K562 (cell line): ENCODE measurements around the gene RPL15. TPM values are rescaled to one million over a fixed set of nuclear protein-coding genes. Genes with fewer than 3 reads are reported as not detected.
"Not testable (repeated sequence)": the region's sequence is repeated elsewhere in the genome, so short reads cannot be mapped to it uniquely, and the experiment has no call there.

Source experiments
- ATAC-seq: fragments of 200-7000 bp; cut with Tn5 transposase; 3 replicates; pipeline ENCODE4 v1.9.1; 2020; ENCODE audit warnings: moderate library complexity
- BruUV-seq: library from RNA; stranded (reverse); fragments of 400-500 nt; replicated peaks from 2 replicates; lab custom pipeline; 2021; lab: Mats Ljungman, UMichigan
- CTCF ChIA-PET: fragments of 300-600 bp; formaldehyde crosslinking; extraction: SDS; loops from one replicate; lab custom pipeline; 2021; ENCODE audit warnings: low intra/inter-chr PET ratio; lab: Yijun Ruan, JAX
- POLR2A ChIA-PET: fragments of 300-600, 350-650 bp; sonication (Branson Sonifier 250); formaldehyde crosslinking; extraction: SDS; loops from one replicate; lab custom pipeline; 2021; ENCODE audit warnings: antibody characterized with exemption, inconsistent platforms; lab: Yijun Ruan, JAX
- DNase-seq, 4 experiments: peaks; one replicate each; pipeline versions ENCODE4 v3.0.0 to v3.0.0-alpha.2; 2011 to 2018; ENCODE audit warnings: low spot score in 3 of 4, mixed read lengths in 3 of 4; ENCODE audit errors: extremely low read depth in 1 of 4
- FAIRE-seq: peaks from 2 replicates; lab custom pipeline; 2011; peaks lifted over from hg19 to GRCh38; lab: Jason Lieb, UNC
- H2AFZ ChIP-seq: 2 replicates; pipeline ENCODE4 v1.6.0; 2011; ENCODE audit warnings: low read depth, low read length, control low read depth, inconsistent platforms
- H3K27ac ChIP-seq: fragments of 200-600 bp; 3 replicates; pipeline ENCODE4 v1.8.0; 2011; ENCODE audit warnings: low read depth, mild to moderate bottlenecking, control low read depth, inconsistent platforms, low read length, moderate library complexity, mixed read lengths; ENCODE audit errors: extremely low read depth
- H3K27me3 ChIP-seq, 2 experiments: fragments of 300-600 bp in 1 of 2; 2 replicates in 1 of 2; 3 replicates in 1 of 2; pipeline versions ENCODE4 v1.6.0 to v1.8.0; 2011; ENCODE audit warnings: inconsistent platforms in 2 of 2, low read length in 2 of 2, mild to moderate bottlenecking in 1 of 2, mixed read lengths in 1 of 2, moderate library complexity in 1 of 2; ENCODE audit not compliant: control insufficient read depth in 2 of 2, insufficient read depth in 2 of 2
- H3K36me3 ChIP-seq: fragments of 300-600 bp; 3 replicates; pipeline ENCODE4 v1.8.0; 2011; ENCODE audit warnings: mild to moderate bottlenecking, low read length, inconsistent platforms; ENCODE audit not compliant: control insufficient read depth, insufficient read depth
- H3K4me1 ChIP-seq, 2 experiments: fragments of 200-600 bp in 1 of 2; replicated peaks in 1 of 2; 2 replicates in 1 of 2; 3 replicates in 1 of 2; pipeline versions ENCODE4 v1.5.1 to v1.8.0; 2011; ENCODE audit warnings: inconsistent platforms in 2 of 2, low read length in 2 of 2, mild to moderate bottlenecking in 1 of 2, mixed read lengths in 1 of 2, moderate library complexity in 1 of 2; ENCODE audit not compliant: control insufficient read depth in 2 of 2, insufficient read depth in 2 of 2
- H3K4me2 ChIP-seq: 2 replicates; pipeline ENCODE4 v1.6.1; 2011; ENCODE audit warnings: low read length, control low read depth, inconsistent platforms, mixed read lengths; ENCODE audit not compliant: insufficient read depth
- H3K4me3 ChIP-seq: fragments of 200-600 bp; sonication (generic), shearing (Covaris generic); 2 replicates; pipeline ENCODE4 v1.5.1; 2016; ENCODE audit warnings: control low read depth, inconsistent platforms
- H3K79me2 ChIP-seq: fragments of 200-600 bp; 3 replicates; pipeline ENCODE4 v1.8.0; 2011; ENCODE audit warnings: low read length, inconsistent platforms; ENCODE audit not compliant: control insufficient read depth, insufficient read depth
- H3K9ac ChIP-seq, 2 experiments: 2 replicates each; pipeline versions ENCODE4 v1.6.0 to v1.6.1; 2011; ENCODE audit warnings: low read depth in 2 of 2, low read length in 2 of 2, control low read depth in 1 of 2, inconsistent platforms in 1 of 2, mild to moderate bottlenecking in 1 of 2, mixed read lengths in 1 of 2; ENCODE audit not compliant: insufficient read depth in 1 of 2
- H3K9me1 ChIP-seq: one replicate; pipeline ENCODE4 v1.6.0; 2011; ENCODE audit warnings: inconsistent platforms, mild to moderate bottlenecking, low read length, moderate library complexity; ENCODE audit not compliant: control insufficient read depth, insufficient read depth
- H3K9me3 ChIP-seq: replicated peaks from 2 replicates; pipeline ENCODE4 v1.5.1; 2011; ENCODE audit warnings: low read depth, low read length, inconsistent platforms; ENCODE audit not compliant: control insufficient read depth, insufficient read depth
- H4K20me1 ChIP-seq: replicated peaks from 2 replicates; pipeline ENCODE4 v1.6.1; 2011; ENCODE audit warnings: low read length, inconsistent platforms, mixed read lengths; ENCODE audit not compliant: control insufficient read depth, insufficient read depth
- NELFE ChIP-seq: IDR thresholded peaks from 2 replicates; pipeline ENCODE4 v1.6.1; 2011; ENCODE audit warnings: mild to moderate bottlenecking; ENCODE audit not compliant: insufficient read depth, insufficient read length
- POLR2B ChIP-seq: fragments of 450-650 bp; IDR thresholded peaks from 2 replicates; pipeline ENCODE4 v1.6.1; 2018; ENCODE audit warnings: low read depth; ENCODE audit not compliant: partially characterized antibody
- WGBS: fragments of 100-300 bp; shearing (Covaris generic); methylation state at CpG from one replicate; pipeline ENCODE4 v1.1.6; 2016; ENCODE audit warnings: low coverage, mixed read lengths; ENCODE audit not compliant: insufficient coverage; ENCODE audit errors: missing lambda C conversion rate; 5-methylcytosine and 5-hydroxymethylcytosine counted together
- in situ Hi-C: fragments of 300-500 bp; cut with MboI; formaldehyde crosslinking; loops from 4 replicates; pipeline ENCODE4 v1.15.0; 2018; ENCODE audit warnings: inconsistent platforms, mixed read lengths
- intact Hi-C: fragments of 100-400 bp; cut with micrococcal nuclease; formaldehyde crosslinking; loops from 2 replicates; pipeline ENCODE4 v1.14.2; 2022
- polyA plus RNA-seq, 8 experiments: library from polyadenylated mRNA; depleted of rRNA in 4 of 8; stranded (reverse) in 5 of 8; unstranded in 3 of 8; fragments of >200 nt; fragmentation: Nextera tagmentation in 2 of 8; fragmentation: Illumina TruSeq in 1 of 8; extraction: Ambion mirVana in 2 of 8; extraction: Trizol in 1 of 8; gene quantifications; 2 replicates each; pipeline versions ENCODE4 v1.2.1 to v1.2.3, GENCODE V29; 2011 to 2014; ENCODE audit warnings: inconsistent platforms in 1 of 8, missing spikeins in 1 of 8
- total RNA-seq, 7 experiments: library from RNA; depleted of rRNA in 6 of 7; stranded (reverse); fragments of >200 nt in 6 of 7; fragmentation: Illumina TruSeq in 2 of 7; extraction: Trizol in 2 of 7; gene quantifications; 2 replicates each; pipeline versions ENCODE4 v1.2.1 to v1.2.3, GENCODE V29; 2011 to 2021; ENCODE audit warnings: low replicate concordance in 1 of 7
- TF ChIP-seq, protein P1 (sequence below), 2 experiments: fragments of 450-650 bp; IDR thresholded peaks; 2 replicates each; pipeline ENCODE4 v1.6.1; 2018; ENCODE audit warnings: mild to moderate bottlenecking in 2 of 2, low read depth in 1 of 2; ENCODE audit not compliant: partially characterized antibody in 2 of 2

The RPL15 gene
- total and polyA plus RNA-seq, 9 of the 15 experiments (the other 6 are each of a cell fraction or from before 2014, with no cell fraction given) = 2,393 to 8,850 (median 3,928) TPM

DNA sequence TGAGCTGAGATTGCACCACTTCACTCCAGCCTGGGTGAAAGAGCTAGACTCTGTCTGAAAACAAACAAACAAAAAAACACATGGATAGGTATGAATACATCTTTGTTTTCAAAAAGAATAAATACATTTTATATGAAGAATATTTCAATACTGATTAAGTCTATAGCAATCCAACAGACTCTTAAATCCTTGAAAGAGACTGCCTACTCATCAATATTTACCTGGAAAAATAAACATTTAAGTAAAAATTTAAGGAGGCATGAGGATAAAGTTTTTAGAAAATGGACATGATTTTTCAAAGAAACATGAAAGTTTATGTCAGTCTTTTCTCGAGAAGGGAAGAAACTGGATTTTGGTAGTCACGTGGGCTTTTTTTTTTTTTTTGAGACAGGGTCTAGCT is 5.5 kb upstream of the RPL15 start (continued):
- TF ChIP-seq POLR2B = no peak
- no peak for TF ChIP-seq NELFE

- CTCF ChIA-PET, H3K9me1 ChIP-seq, H2AFZ ChIP-seq, DNase-seq, H3K27ac ChIP-seq, H3K4me3 ChIP-seq, BruUV-seq, in situ Hi-C loops, POLR2A ChIA-PET, FAIRE-seq, H4K20me1 ChIP-seq, H3K27me3 ChIP-seq, H3K9me3 ChIP-seq, ATAC-seq, H3K9ac ChIP-seq, H3K4me2 ChIP-seq: not testable (repeated sequence)
- H3K36me3 ChIP-seq = peaks cover 17% of the 10 kb centered on the region; the same call in 2 of the 3 replicates
- WGBS = 73% methylated on average over 2 of the region's 3 CpGs
- peaks cover 29% of the 10 kb centered on the region for H3K79me2 ChIP-seq
- TF ChIP-seq, protein P1, sequence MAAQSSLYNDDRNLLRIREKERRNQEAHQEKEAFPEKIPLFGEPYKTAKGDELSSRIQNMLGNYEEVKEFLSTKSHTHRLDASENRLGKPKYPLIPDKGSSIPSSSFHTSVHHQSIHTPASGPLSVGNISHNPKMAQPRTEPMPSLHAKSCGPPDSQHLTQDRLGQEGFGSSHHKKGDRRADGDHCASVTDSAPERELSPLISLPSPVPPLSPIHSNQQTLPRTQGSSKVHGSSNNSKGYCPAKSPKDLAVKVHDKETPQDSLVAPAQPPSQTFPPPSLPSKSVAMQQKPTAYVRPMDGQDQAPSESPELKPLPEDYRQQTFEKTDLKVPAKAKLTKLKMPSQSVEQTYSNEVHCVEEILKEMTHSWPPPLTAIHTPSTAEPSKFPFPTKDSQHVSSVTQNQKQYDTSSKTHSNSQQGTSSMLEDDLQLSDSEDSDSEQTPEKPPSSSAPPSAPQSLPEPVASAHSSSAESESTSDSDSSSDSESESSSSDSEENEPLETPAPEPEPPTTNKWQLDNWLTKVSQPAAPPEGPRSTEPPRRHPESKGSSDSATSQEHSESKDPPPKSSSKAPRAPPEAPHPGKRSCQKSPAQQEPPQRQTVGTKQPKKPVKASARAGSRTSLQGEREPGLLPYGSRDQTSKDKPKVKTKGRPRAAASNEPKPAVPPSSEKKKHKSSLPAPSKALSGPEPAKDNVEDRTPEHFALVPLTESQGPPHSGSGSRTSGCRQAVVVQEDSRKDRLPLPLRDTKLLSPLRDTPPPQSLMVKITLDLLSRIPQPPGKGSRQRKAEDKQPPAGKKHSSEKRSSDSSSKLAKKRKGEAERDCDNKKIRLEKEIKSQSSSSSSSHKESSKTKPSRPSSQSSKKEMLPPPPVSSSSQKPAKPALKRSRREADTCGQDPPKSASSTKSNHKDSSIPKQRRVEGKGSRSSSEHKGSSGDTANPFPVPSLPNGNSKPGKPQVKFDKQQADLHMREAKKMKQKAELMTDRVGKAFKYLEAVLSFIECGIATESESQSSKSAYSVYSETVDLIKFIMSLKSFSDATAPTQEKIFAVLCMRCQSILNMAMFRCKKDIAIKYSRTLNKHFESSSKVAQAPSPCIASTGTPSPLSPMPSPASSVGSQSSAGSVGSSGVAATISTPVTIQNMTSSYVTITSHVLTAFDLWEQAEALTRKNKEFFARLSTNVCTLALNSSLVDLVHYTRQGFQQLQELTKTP (IDR thresholded peaks at IDR 0.05; ENCODE audit: low read depth in 1 of 2, partially characterized antibody in 2 of 2) = peak in 1 of 2 experiments; percentile 83
- H3K4me1 ChIP-seq = peaks cover 6 to 13% of the 10 kb centered on the region in 2 experiments
- intact Hi-C loops = loop anchor here (10.0 kb wide), 1 partner anchor 582 kb away; the partner anchor contains the start of gene THRB
Observed at GRCh38 chr3:23912335-23912734, 4.6 kb upstream of the RPL15 start.
